ENCODE results near the gene NPAT. TPM values are rescaled to one million over a fixed set of nuclear protein-coding genes. Genes with fewer than 3 reads are reported as not detected.

The NPAT gene
- total and polyA plus RNA-seq, 10 donors: 4.5 to 40.8 (median 27.9) TPM

DNA sequence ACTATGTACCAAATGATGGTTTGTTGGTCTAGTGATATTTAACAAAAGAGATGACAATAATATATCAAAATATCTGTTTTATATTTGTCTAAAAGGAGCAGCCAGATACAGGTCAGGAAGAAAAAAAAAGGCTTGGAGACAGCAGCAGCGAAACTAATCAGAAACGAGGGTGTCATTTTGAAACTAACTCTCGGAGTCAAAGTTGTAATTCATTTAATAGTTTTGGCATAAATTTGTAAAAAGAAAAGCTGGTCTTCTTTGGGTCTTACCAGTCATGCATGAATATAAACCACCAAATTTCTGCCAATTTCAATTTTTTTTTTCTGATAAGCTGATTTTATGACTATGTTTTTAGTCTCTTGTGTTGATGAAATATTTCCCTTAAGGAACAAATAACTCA is 25.5 kb downstream of the NPAT start:
- WGBS, 5 donors: 52 to 83% (median 76%) methylated on average over 3 of the region's 3 CpGs
- Histone ChIP-seq H3K27ac (no peak overlapping the region), H3K36me3 (peaks cover 0 to 69% (median 43%) of the 10 kb centered on the region in 6 donors), H3K4me3 (no peak overlapping the region), H3K27me3 (replicated peaks in 1 of 7) (no peaks in the 10 kb centered on the region), H3K9me3 (no peaks in the 10 kb centered on the region), H3K4me1 (peaks cover 0 to 53% (median 32%) of the 10 kb centered on the region in 6 donors)
- TF ChIP-seq POLR2AphosphoS5 (IDR thresholded peaks at IDR 0.05) (no peak), POLR2A (IDR thresholded peaks at IDR 0.05) (no peak)
- TF ChIP-seq, protein P1, sequence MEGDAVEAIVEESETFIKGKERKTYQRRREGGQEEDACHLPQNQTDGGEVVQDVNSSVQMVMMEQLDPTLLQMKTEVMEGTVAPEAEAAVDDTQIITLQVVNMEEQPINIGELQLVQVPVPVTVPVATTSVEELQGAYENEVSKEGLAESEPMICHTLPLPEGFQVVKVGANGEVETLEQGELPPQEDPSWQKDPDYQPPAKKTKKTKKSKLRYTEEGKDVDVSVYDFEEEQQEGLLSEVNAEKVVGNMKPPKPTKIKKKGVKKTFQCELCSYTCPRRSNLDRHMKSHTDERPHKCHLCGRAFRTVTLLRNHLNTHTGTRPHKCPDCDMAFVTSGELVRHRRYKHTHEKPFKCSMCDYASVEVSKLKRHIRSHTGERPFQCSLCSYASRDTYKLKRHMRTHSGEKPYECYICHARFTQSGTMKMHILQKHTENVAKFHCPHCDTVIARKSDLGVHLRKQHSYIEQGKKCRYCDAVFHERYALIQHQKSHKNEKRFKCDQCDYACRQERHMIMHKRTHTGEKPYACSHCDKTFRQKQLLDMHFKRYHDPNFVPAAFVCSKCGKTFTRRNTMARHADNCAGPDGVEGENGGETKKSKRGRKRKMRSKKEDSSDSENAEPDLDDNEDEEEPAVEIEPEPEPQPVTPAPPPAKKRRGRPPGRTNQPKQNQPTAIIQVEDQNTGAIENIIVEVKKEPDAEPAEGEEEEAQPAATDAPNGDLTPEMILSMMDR (IDR thresholded peaks at IDR 0.05 in 8 of 11, conservative IDR thresholded peaks at IDR 0.05 in 3 of 11): no peak
- no peak for DNase-seq
- intact Hi-C loops (cut with DNase I; ENCODE audit: low total_unique reads): no loop called here

DNA sequence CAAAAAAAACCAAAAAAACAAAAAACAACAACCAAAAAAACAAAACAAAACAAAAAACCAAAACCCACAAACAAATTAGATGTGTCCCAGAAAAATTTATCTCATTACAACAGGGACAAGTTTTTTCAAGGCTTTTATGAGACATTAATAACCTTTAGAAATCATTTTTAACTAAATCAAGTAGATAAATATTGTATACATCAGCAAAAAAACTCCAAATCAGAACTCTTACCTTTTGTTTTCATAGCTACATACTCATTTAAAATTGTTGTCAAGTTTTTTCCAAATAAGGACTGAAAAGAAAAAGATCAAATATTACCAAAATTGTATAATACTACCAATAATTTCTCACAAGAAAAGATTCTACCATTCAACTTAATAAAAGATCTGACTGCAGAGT is 28.7 kb downstream of the NPAT start:
- no peak for DNase-seq
- no peak for TF ChIP-seq POLR2AphosphoS5 (IDR thresholded peaks at IDR 0.05)
- TF ChIP-seq, protein P1 (IDR thresholded peaks at IDR 0.05 in 8 of 11, conservative IDR thresholded peaks at IDR 0.05 in 3 of 11): no peak
- intact Hi-C loops (cut with DNase I; ENCODE audit: low total_unique reads): no loop called here
- Histone ChIP-seq H3K9me3 (no peaks in the 10 kb centered on the region), H3K27ac (no peak overlapping the region), H3K36me3 (peaks cover 0 to 92% (median 71%) of the 10 kb centered on the region in 6 donors), H3K4me3 (no peak overlapping the region), H3K27me3 (replicated peaks in 1 of 7) (no peaks in the 10 kb centered on the region), H3K4me1 (peaks cover 0 to 22% (median 9%) of the 10 kb centered on the region in 6 donors)

DNA sequence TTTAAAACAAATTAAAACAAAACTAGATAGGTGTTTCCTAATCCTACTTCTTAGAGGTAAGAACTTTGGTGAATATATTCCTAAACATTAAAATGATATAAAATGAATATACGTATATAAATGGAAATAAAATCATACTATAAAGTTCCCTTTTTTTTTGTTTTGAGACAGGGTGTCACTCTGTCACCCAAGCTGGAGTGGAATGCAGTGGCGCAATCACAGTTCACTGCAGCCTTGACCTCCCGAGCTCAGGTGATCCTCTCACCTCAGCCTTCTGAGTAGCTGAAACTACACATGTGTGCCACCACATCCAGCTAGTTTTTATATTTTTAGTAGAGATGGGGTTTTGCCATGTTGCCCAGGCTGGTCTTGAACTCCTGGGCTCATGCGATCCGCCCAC is 44.9 kb downstream of the NPAT start:
- Histone ChIP-seq H3K27ac (no peak overlapping the region), H3K4me1 (peaks cover 0 to 16% (median 4%) of the 10 kb centered on the region in 6 donors), H3K9me3 (no peaks in the 10 kb centered on the region), H3K27me3 (replicated peaks in 1 of 7) (no peaks in the 10 kb centered on the region), H3K4me3 (no peak overlapping the region), H3K36me3 (peaks cover 0 to 100% (median 62%) of the 10 kb centered on the region in 6 donors)
- WGBS, 5 donors: 76 to 98% (median 88%) methylated on average over 5 of the region's 5 CpGs
- intact Hi-C loops (cut with DNase I; ENCODE audit: low total_unique reads): no loop called here
- TF ChIP-seq, protein P1 (IDR thresholded peaks at IDR 0.05 in 8 of 11, conservative IDR thresholded peaks at IDR 0.05 in 3 of 11): no peak
- no peak for TF ChIP-seq POLR2A (IDR thresholded peaks at IDR 0.05)
- TF ChIP-seq POLR2AphosphoS5 (IDR thresholded peaks at IDR 0.05): no peak
- no peak for DNase-seq

DNA sequence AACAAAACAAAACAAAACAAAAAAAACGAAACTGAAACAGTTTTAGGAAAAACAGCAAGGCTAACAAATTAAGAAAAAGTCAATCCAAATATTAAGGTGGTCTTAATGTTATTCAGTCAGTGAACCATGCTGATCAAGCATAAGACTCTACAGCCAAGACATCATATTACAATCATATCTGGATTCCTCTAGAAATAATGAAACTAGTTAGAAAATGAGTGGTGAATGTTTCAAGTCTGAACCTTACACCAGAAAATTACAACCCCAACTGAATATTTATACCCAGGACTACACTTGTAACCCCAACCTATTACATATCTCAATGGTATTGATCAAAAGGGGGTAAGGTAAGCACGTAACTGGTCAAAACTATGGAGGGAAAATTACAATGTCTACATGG is 52.3 kb downstream of the NPAT start:
- intact Hi-C loops (cut with DNase I; ENCODE audit: low total_unique reads): no loop called here

More for the DNA sequence above, 52.3 kb downstream of the NPAT start:
- H3K9me3 ChIP-seq: no peaks in the 10 kb centered on the region
- WGBS, 5 donors: 46 to 76% (median 68%) methylated on average over 2 of the region's 2 CpGs
- H3K27ac ChIP-seq: peak overlapping the region in 6 of 8 donors; percentile 8 to 67 (median 32)
- peak overlapping the region in 5 of 8 donors; percentile 7 to 34 (median 12) for H3K4me3 ChIP-seq
- peaks cover 0 to 90% (median 59%) of the 10 kb centered on the region in 6 donors for H3K36me3 ChIP-seq
- DNase-seq: no peak
- TF ChIP-seq POLR2AphosphoS5 (IDR thresholded peaks at IDR 0.05): no peak
- TF ChIP-seq, protein P1 (IDR thresholded peaks at IDR 0.05 in 8 of 11, conservative IDR thresholded peaks at IDR 0.05 in 3 of 11): no peak
- no peak for TF ChIP-seq POLR2A (IDR thresholded peaks at IDR 0.05)
- H3K4me1 ChIP-seq: peaks cover 0 to 47% (median 6%) of the 10 kb centered on the region in 6 donors
- H3K27me3 ChIP-seq (replicated peaks in 1 of 7): no peaks in the 10 kb centered on the region
